GM12878 (cell line): ENCODE data around the gene PRAMEF4. TPM values are rescaled to one million over a fixed set of nuclear protein-coding genes. Genes with fewer than 3 reads are reported as not detected.
"Not testable (repeated sequence)": the region's sequence is repeated elsewhere in the genome, so short reads cannot be mapped to it uniquely, and the experiment has no call there.

Experiments
- ATAC-seq: fragments of 200-7000 bp; cut with Tn5 transposase; 3 replicates; pipeline ENCODE4 v1.9.1; 2020; ENCODE audit warnings: mild to moderate bottlenecking, moderate library complexity
- BruUV-seq: library from RNA; stranded (reverse); fragments of 400-500 nt; replicated peaks from 2 replicates; lab custom pipeline; 2021; lab: Mats Ljungman, UMichigan
- CTCF ChIA-PET: fragments of 300-600 bp; sonication (Branson Sonifier 250); formaldehyde crosslinking; extraction: SDS; loops from one replicate; lab custom pipeline; 2021; ENCODE audit warnings: inconsistent platforms; lab: Yijun Ruan, JAX
- POLR2A ChIA-PET: fragments of 350-600 bp; formaldehyde crosslinking; extraction: SDS; loops from one replicate; lab custom pipeline; 2021; ENCODE audit warnings: inconsistent platforms; lab: Charles Lee
- RAD21 ChIA-PET: fragments of 300-600 bp; sonication (Branson Sonifier 250); formaldehyde crosslinking; loops from one replicate; lab custom pipeline; 2023; ENCODE audit warnings: antibody characterized with exemption; ENCODE audit not compliant: unreplicated experiment; lab: Charles Lee
- SMC1A ChIA-PET: fragments of 300-600 bp; sonication (Branson Sonifier 250); formaldehyde crosslinking; loops from one replicate; lab custom pipeline; 2023; ENCODE audit not compliant: unreplicated experiment, uncharacterized antibody; lab: Charles Lee
- DNase-seq: peaks from one replicate; pipeline ENCODE4 v3.0.0-alpha.2; 2011; ENCODE audit warnings: low read depth, low spot score
- FAIRE-seq: peaks from 3 replicates; lab custom pipeline; 2011; peaks lifted over from hg19 to GRCh38; lab: Jason Lieb, UNC
- H2AFZ ChIP-seq: 2 replicates; pipeline ENCODE4 v1.6.0; 2011; ENCODE audit warnings: low read depth, low read length, control low read depth; ENCODE audit not compliant: control insufficient read depth
- H3K27ac ChIP-seq: 2 replicates; pipeline ENCODE4 v1.5.1; 2011; ENCODE audit warnings: control low read depth; ENCODE audit not compliant: control insufficient read depth, insufficient read depth
- H3K27me3 ChIP-seq, 2 experiments: replicated peaks in 1 of 2; 2 replicates each; pipeline versions ENCODE4 v1.6.0 to v1.6.1; 2011; ENCODE audit warnings: low read length in 1 of 2; ENCODE audit not compliant: control insufficient read depth in 2 of 2, insufficient read depth in 2 of 2
- H3K36me3 ChIP-seq, 2 experiments: 2 replicates each; pipeline ENCODE4 v1.5.1; 2011; ENCODE audit warnings: low read length in 1 of 2; ENCODE audit not compliant: control insufficient read depth in 2 of 2, insufficient read depth in 2 of 2
- H3K4me1 ChIP-seq: 2 replicates; pipeline ENCODE4 v1.6.1; 2011; ENCODE audit warnings: mild to moderate bottlenecking, low read length, moderate library complexity, mixed read lengths; ENCODE audit not compliant: control insufficient read depth, insufficient read depth
- H3K4me2 ChIP-seq: 2 replicates; pipeline ENCODE4 v1.6.0; 2011; ENCODE audit warnings: control low read depth; ENCODE audit not compliant: control insufficient read depth, insufficient read depth
- H3K4me3 ChIP-seq: fragments of 200-600 bp; sonication (generic); 2 replicates; pipeline ENCODE4 v1.5.1; 2016
- H3K79me2 ChIP-seq: 2 replicates; pipeline ENCODE4 v1.6.0; 2011; ENCODE audit warnings: low read length; ENCODE audit not compliant: control insufficient read depth, insufficient read depth
- H3K9ac ChIP-seq: 2 replicates; pipeline ENCODE4 v1.8.0; 2011; ENCODE audit warnings: low read length, control low read depth, mixed read lengths; ENCODE audit not compliant: control insufficient read depth, insufficient read depth
- H3K9me3 ChIP-seq: replicated peaks from 3 replicates; pipeline ENCODE4 v1.5.1; 2011; ENCODE audit warnings: mild to moderate bottlenecking, low read length; ENCODE audit not compliant: control insufficient read depth, insufficient read depth
- H4K20me1 ChIP-seq: 2 replicates; pipeline ENCODE4 v1.6.0; 2011; ENCODE audit not compliant: control insufficient read depth, insufficient read depth
- WGBS: methylation state at CpG from one replicate; pipeline ENCODE4 v1.1.6; 2016; ENCODE audit warnings: low lambda C conversion rate; ENCODE audit not compliant: insufficient replicate concordance, insufficient coverage; ENCODE audit errors: missing lambda C conversion rate; 5-methylcytosine and 5-hydroxymethylcytosine counted together
- in situ Hi-C: fragments of 300-500 bp; cut with MboI; formaldehyde crosslinking; loops from 9 replicates; pipeline ENCODE4 v1.14.3; 2018; ENCODE audit warnings: mixed read lengths
- intact Hi-C: fragments of 100-400 bp; cut with micrococcal nuclease; formaldehyde crosslinking; loops from one replicate; pipeline ENCODE4 v1.14.2; 2022; ENCODE audit not compliant: unreplicated experiment
- polyA plus RNA-seq, 11 experiments: library from polyadenylated mRNA; depleted of rRNA in 4 of 11; unstranded in 6 of 11; stranded (reverse) in 5 of 11; fragments of >200 nt; fragmentation: Nextera tagmentation in 4 of 11; fragmentation: Illumina TruSeq in 1 of 11; extraction: Ambion mirVana in 4 of 11; extraction: Trizol in 1 of 11; gene quantifications; 1 replicate in 1 of 11; 2 replicates in 10 of 11; pipeline versions ENCODE4 v1.2.1 to v1.2.3, GENCODE V29; 2011 to 2016; ENCODE audit warnings: inconsistent platforms in 2 of 11, missing spikeins in 2 of 11, low read depth in 1 of 11
- total RNA-seq, 4 experiments: library from RNA; depleted of rRNA in 3 of 4; stranded (reverse); fragments of >200 nt in 3 of 4; fragmentation: Illumina TruSeq in 1 of 4; extraction: Trizol in 1 of 4; gene quantifications; 2 replicates each; pipeline versions ENCODE4 v1.2.1 to v1.2.3, GENCODE V29; 2013 to 2021

Gene PRAMEF4
- total and polyA plus RNA-seq, 10 of the 15 experiments (the other 5 are each of a cell fraction or from before 2014, with no cell fraction given) = not detected

- H3K4me3 ChIP-seq, RAD21 ChIA-PET, H3K79me2 ChIP-seq, CTCF ChIA-PET, H3K4me2 ChIP-seq, H3K27me3 ChIP-seq, H4K20me1 ChIP-seq, in situ Hi-C loops, H3K9ac ChIP-seq, POLR2A ChIA-PET, H3K4me1 ChIP-seq, H3K9me3 ChIP-seq, SMC1A ChIA-PET, intact Hi-C loops, BruUV-seq, DNase-seq, FAIRE-seq, ATAC-seq, H3K27ac ChIP-seq, H3K36me3 ChIP-seq, H2AFZ ChIP-seq: not testable (repeated sequence)
- WGBS = no CpG with 5 or more reads among the region's 1 CpG
Observed at GRCh38 chr1:12916310-12916709, 30.3 kb upstream of the PRAMEF4 start, which contains the start of gene PRAMEF7. Gene PRAMEF7 (plus strand): TSS chr1:12916610. CDS start chr1:12917693, 1,083 bp downstream.

DNA sequence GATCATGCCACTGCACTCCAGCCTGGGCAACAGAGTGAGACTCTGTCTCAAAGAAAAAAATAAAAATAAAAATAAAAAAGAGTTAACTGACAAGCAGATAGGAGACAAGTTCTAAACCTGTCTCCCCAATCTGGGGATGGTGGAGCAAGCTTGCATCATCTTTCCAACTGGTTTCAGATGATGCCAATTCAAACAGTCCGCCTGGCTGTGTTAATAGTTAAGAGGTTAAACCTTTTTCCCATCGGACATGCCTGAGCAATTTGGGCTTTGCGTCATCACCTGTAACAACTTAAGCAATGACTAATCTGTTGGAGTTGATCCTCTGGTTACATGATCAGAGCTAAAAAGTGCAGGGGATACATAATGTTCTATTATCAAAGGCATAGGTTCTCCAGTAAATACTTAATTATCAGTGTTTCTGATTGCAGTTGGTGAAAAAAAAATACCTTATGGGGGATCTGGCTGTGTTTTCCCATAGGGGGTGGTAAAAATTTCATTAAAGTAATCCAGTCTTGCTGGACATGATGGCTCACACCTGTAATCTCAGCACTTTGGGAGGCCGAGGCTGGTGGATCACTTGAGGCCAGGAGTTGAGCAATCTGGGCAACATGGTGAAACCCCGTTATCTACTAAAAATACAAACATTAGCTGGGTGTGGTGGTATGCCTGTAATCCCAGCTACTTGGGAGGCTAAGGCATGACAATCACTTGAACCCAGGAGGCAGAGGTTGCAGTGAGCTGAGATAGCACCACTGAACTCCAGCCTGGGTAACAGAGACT, 18.0 kb upstream of the PRAMEF4 start:
- H3K9me3 ChIP-seq, BruUV-seq, ATAC-seq, H4K20me1 ChIP-seq, H3K36me3 ChIP-seq, CTCF ChIA-PET, H3K9ac ChIP-seq, H3K4me1 ChIP-seq, H3K27me3 ChIP-seq, H3K27ac ChIP-seq, SMC1A ChIA-PET, RAD21 ChIA-PET, FAIRE-seq, in situ Hi-C loops, H3K4me3 ChIP-seq, POLR2A ChIA-PET, H3K4me2 ChIP-seq, intact Hi-C loops, H3K79me2 ChIP-seq, H2AFZ ChIP-seq, DNase-seq: not testable (repeated sequence)
- 29% methylated on average over 3 of the region's 5 CpGs for WGBS

DNA sequence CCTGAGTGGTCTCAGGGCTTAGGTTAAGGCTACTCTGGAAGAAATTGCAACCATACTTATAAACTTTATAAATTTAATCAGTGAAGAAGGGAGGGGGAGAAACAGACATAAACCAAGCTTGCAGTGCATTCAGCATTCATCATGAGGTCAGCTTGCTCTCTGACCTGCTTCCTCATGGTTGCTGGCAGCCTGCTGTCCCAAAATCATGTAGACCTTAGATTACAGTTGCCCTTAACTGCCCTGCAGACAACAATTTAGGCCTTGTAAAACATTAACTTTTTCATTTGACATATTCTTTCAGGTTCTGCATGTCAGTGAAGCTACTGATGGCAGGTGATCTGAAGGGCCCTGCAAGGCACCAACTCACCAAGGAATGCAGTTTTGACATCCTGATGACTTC, 13.2 kb upstream of the PRAMEF4 start:
- H3K4me3 ChIP-seq, H4K20me1 ChIP-seq, H3K9ac ChIP-seq, DNase-seq, H3K27ac ChIP-seq, intact Hi-C loops, POLR2A ChIA-PET, H3K79me2 ChIP-seq, H2AFZ ChIP-seq, ATAC-seq, in situ Hi-C loops, BruUV-seq, FAIRE-seq, H3K36me3 ChIP-seq, H3K4me2 ChIP-seq, H3K4me1 ChIP-seq, RAD21 ChIA-PET, SMC1A ChIA-PET, H3K9me3 ChIP-seq, H3K27me3 ChIP-seq, CTCF ChIA-PET: not testable (repeated sequence)

DNA sequence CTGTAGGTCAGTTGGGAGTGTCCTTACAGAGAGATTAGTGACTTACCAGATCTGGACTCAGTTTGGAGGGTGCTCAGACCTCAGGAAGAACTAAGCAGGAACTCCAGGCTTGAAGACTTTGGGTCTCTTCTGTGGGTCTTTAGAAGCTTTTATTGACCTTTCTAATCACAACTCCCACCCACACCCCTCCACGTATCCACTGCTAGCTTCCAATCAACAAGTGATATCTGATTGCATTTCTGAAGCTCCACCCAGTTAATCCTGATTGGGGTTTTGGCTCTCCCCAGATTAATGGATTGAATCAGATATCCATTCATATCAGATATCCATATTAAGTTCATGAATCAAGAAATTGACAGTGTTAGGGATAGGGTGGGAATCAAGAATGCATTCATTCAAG, 12.2 kb upstream of the PRAMEF4 start, which contains the start of gene PRAMEF10:
PRAMEF10 (minus strand) TSS at position 101 of the 400 bp plus-strand sequence. CDS start 2,423 bp downstream, outside the sequence.
- H4K20me1 ChIP-seq, intact Hi-C loops, RAD21 ChIA-PET: not testable (repeated sequence)

More for the DNA sequence above, 12.2 kb upstream of the PRAMEF4 start, which contains the start of gene PRAMEF10:
- H3K4me1 ChIP-seq, BruUV-seq, H2AFZ ChIP-seq, H3K4me3 ChIP-seq, H3K79me2 ChIP-seq, CTCF ChIA-PET, H3K9me3 ChIP-seq, SMC1A ChIA-PET, H3K4me2 ChIP-seq, POLR2A ChIA-PET, in situ Hi-C loops, DNase-seq, H3K27me3 ChIP-seq, H3K9ac ChIP-seq, H3K27ac ChIP-seq, H3K36me3 ChIP-seq, ATAC-seq, FAIRE-seq: not testable (repeated sequence)
- WGBS = no CpG with 5 or more reads among the region's 1 CpG
